HG03139 (cell line): Measurements from ENCODE around the gene FITM1.

ENCODE experiments used
- ATAC-seq: cut with Tn5 transposase; IDR thresholded peaks from one replicate; pipeline ENCODE4 v1.9.1; 2021; ENCODE audit not compliant: unreplicated experiment

Gene FITM1

GRCh38 chr14:24159777-24160498, 29.5 kb downstream of the FITM1 start:
- ATAC-seq = no peak

- no peak for ATAC-seq
Measured at GRCh38 chr14:24160499-24160849, 30.0 kb downstream of the FITM1 start.

GRCh38 chr14:24160850-24161804, 30.7 kb downstream of the FITM1 start, which contains the start of gene IRF9:
IRF9 (plus strand) TSS chr14:24161265; CDS start chr14:24162145, 880 bp downstream.
- peak; percentile 68 for ATAC-seq

GRCh38 chr14:24162093-24162492, 31.6 kb downstream of the FITM1 start:
- ATAC-seq = no peak

GRCh38 chr14:24164518-24164991, 34.1 kb downstream of the FITM1 start:
- ATAC-seq = no peak

- ATAC-seq = no peak
Measured at GRCh38 chr14:24165785-24166184, 35.3 kb downstream of the FITM1 start.

- ATAC-seq = no peak
Measured at GRCh38 chr14:24167469-24168114, 37.1 kb downstream of the FITM1 start.

GRCh38 chr14:24171422-24172260, 41.2 kb downstream of the FITM1 start, which contains the start of gene REC8:
REC8 (plus strand) TSS chr14:24172080; CDS start chr14:24172553, 473 bp downstream.
- ATAC-seq = peak; percentile 65

GRCh38 chr14:24172261-24172860, 41.9 kb downstream of the FITM1 start:
- no peak for ATAC-seq

- ATAC-seq = no peak
Measured at GRCh38 chr14:24172871-24173281, 42.4 kb downstream of the FITM1 start.

- no peak for ATAC-seq
Measured at GRCh38 chr14:24176599-24176998, 46.1 kb downstream of the FITM1 start.

- ATAC-seq = no peak
Measured at GRCh38 chr14:24177041-24177825, 46.8 kb downstream of the FITM1 start.

- ATAC-seq = no peak
Measured at GRCh38 chr14:24177891-24178290, 47.4 kb downstream of the FITM1 start.

- ATAC-seq = no peak
Measured at GRCh38 chr14:24178399-24179178, 48.1 kb downstream of the FITM1 start.

GRCh38 chr14:24179294-24179960, 49.0 kb downstream of the FITM1 start:
- no peak for ATAC-seq

GRCh38 chr14:24179961-24180796, 49.7 kb downstream of the FITM1 start:
- ATAC-seq = no peak
